ENCODE measurements around the gene TRAM2.

- TF ChIP-seq POLR2AphosphoS5 (IDR thresholded peaks at IDR 0.05; ENCODE audit: low read depth, low read length) (no peak), POLR2A (IDR thresholded peaks at IDR 0.05; ENCODE audit: low read depth, low read length) (no peak), TAF1 (IDR thresholded peaks at IDR 0.05; ENCODE audit: borderline replicate concordance, low read depth, low read length) (no peak)
Observed at GRCh38 chr6:52543262-52543661, 33.6 kb downstream of the TRAM2 start.
